DND-41 (cell line): ENCODE data around the gene RFPL1.
"Not testable (repeated sequence)": the region's sequence is repeated elsewhere in the genome, so short reads cannot be mapped to it uniquely, and the experiment has no call there.

Experiments used
- ATAC-seq: fragments of 200-7000 bp; cut with Tn5 transposase; 3 replicates; pipeline ENCODE4 v1.9.1; 2021; ENCODE audit warnings: low read depth; ENCODE audit not compliant: insufficient read depth
- DNase-seq: peaks from one replicate; pipeline ENCODE4 v3.0.0-alpha.2; 2020
- H2AFZ ChIP-seq: 2 replicates; pipeline ENCODE4 v1.6.0; 2012; ENCODE audit warnings: low read depth, low read length
- H3K27ac ChIP-seq: 2 replicates; pipeline ENCODE4 v1.5.1; 2012; ENCODE audit warnings: low read length, inconsistent platforms
- H3K27me3 ChIP-seq: fragments of 200-600 bp; sonication (generic); 2 replicates; pipeline ENCODE4 v1.6.0; 2012; ENCODE audit warnings: low read length, mild to moderate bottlenecking, inconsistent platforms; ENCODE audit not compliant: insufficient read depth, poor library complexity
- H3K36me3 ChIP-seq: 2 replicates; pipeline ENCODE4 v1.5.1; 2012; ENCODE audit warnings: low read length, inconsistent platforms; ENCODE audit not compliant: insufficient read depth
- H3K4me1 ChIP-seq: 2 replicates; pipeline ENCODE4 v1.5.1; 2012; ENCODE audit warnings: mild to moderate bottlenecking, low read length; ENCODE audit not compliant: insufficient read depth
- H3K4me2 ChIP-seq: 2 replicates; pipeline ENCODE4 v1.6.0; 2012; ENCODE audit warnings: mild to moderate bottlenecking, moderate library complexity, low read length, inconsistent platforms; ENCODE audit not compliant: insufficient read depth
- H3K4me3 ChIP-seq, 2 experiments: fragments of 200-600 bp in 1 of 2; shearing (Covaris generic) in 1 of 2; 2 replicates each; pipeline ENCODE4 v1.5.1; 2012 to 2016; ENCODE audit warnings: inconsistent platforms in 2 of 2, low read length in 2 of 2, mild to moderate bottlenecking in 2 of 2, low read depth in 1 of 2, moderate library complexity in 1 of 2
- H3K79me2 ChIP-seq: 2 replicates; pipeline ENCODE4 v1.6.0; 2012; ENCODE audit warnings: low read length, inconsistent platforms; ENCODE audit not compliant: insufficient read depth
- H3K9ac ChIP-seq: 2 replicates; pipeline ENCODE4 v1.6.0; 2012; ENCODE audit warnings: low read depth, mild to moderate bottlenecking, inconsistent platforms, low read length, moderate library complexity
- H3K9me3 ChIP-seq: 2 replicates; pipeline ENCODE4 v1.5.1; 2012; ENCODE audit warnings: low read length, moderate library complexity, mild to moderate bottlenecking, inconsistent platforms; ENCODE audit not compliant: insufficient read depth, severe bottlenecking
- H4K20me1 ChIP-seq: 2 replicates; pipeline ENCODE4 v1.6.0; 2012; ENCODE audit warnings: low read length; ENCODE audit not compliant: insufficient read depth
- EZH2 ChIP-seq: IDR thresholded peaks from 3 replicates; pipeline ENCODE4 v1.6.1; 2012; ENCODE audit warnings: borderline replicate concordance, low read depth, mild to moderate bottlenecking, moderate library complexity, low read length, inconsistent platforms; ENCODE audit not compliant: severe bottlenecking
- TF ChIP-seq, protein P1 (sequence below): IDR thresholded peaks from 2 replicates; pipeline ENCODE4 v1.5.1; 2012; ENCODE audit warnings: borderline replicate concordance, low read length, moderate library complexity, mild to moderate bottlenecking; ENCODE audit not compliant: poor library complexity, severe bottlenecking; ENCODE audit errors: extremely low read depth

The RFPL1 gene

DNA sequence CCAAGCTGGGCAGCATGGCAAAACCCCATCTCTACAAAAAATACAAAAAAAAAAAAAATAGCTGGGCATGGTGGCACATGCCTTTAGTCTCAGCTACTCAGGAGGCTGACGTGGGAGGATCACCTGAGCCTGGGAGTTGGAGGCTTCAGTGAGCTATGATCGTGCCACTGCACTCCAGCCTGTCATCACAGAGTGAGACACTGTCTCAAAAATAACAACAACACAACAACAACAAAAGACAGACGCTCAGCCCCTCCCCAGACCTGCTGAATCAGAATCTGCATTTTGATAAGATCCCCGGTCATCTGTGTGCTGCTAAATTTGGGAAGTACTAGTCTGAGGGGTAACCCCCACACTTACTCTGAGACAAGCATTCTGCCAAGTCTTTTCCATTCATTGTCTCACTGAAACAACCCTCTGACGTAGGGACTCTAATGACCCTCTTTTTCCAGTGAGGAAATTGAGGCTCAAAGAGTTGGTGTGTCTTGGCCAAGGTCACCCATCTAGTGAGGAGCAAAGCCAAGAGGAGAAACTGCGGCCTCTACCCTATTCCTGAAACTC lies 49.1 kb downstream of the RFPL1 start:
- no peak overlapping the region for H2AFZ ChIP-seq
- ATAC-seq (no peak), DNase-seq (no peak)
- H3K79me2 ChIP-seq: no peaks in the 10 kb centered on the region
- H3K4me2 ChIP-seq: no peak overlapping the region
- no peak overlapping the region for H3K27ac ChIP-seq
- no peaks in the 10 kb centered on the region for H3K4me1 ChIP-seq
- H3K4me3 ChIP-seq: no peak overlapping the region
- H4K20me1 ChIP-seq: peaks cover under 1% of the 10 kb centered on the region; the same call in 1 of the 2 replicates
- no peak overlapping the region for H3K9ac ChIP-seq
- no peaks in the 10 kb centered on the region for H3K36me3 ChIP-seq
- H3K9me3 ChIP-seq: no peaks in the 10 kb centered on the region
- H3K27me3 ChIP-seq: no peaks in the 10 kb centered on the region
- no peak for TF ChIP-seq EZH2
- TF ChIP-seq, protein P1, sequence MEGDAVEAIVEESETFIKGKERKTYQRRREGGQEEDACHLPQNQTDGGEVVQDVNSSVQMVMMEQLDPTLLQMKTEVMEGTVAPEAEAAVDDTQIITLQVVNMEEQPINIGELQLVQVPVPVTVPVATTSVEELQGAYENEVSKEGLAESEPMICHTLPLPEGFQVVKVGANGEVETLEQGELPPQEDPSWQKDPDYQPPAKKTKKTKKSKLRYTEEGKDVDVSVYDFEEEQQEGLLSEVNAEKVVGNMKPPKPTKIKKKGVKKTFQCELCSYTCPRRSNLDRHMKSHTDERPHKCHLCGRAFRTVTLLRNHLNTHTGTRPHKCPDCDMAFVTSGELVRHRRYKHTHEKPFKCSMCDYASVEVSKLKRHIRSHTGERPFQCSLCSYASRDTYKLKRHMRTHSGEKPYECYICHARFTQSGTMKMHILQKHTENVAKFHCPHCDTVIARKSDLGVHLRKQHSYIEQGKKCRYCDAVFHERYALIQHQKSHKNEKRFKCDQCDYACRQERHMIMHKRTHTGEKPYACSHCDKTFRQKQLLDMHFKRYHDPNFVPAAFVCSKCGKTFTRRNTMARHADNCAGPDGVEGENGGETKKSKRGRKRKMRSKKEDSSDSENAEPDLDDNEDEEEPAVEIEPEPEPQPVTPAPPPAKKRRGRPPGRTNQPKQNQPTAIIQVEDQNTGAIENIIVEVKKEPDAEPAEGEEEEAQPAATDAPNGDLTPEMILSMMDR: no peak

DNA sequence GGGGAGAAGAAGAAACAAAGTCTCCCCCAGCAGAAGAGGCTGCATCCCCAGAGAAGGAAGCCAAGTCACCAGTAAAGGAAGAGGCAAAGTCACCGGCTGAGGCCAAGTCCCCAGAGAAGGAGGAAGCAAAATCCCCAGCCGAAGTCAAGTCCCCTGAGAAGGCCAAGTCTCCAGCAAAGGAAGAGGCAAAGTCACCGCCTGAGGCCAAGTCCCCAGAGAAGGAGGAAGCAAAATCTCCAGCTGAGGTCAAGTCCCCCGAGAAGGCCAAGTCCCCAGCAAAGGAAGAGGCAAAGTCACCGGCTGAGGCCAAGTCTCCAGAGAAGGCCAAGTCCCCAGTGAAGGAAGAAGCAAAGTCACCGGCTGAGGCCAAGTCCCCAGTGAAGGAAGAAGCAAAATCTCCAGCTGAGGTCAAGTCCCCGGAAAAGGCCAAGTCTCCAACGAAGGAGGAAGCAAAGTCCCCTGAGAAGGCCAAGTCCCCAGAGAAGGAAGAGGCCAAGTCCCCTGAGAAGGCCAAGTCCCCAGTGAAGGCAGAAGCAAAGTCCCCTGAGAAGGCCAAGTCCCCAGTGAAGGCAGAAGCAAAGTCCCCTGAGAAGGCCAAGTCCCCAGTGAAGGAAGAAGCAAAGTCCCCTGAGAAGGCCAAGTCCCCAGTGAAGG lies 50.9 kb downstream of the RFPL1 start:
- not testable (repeated sequence) for DNase-seq

DNA sequence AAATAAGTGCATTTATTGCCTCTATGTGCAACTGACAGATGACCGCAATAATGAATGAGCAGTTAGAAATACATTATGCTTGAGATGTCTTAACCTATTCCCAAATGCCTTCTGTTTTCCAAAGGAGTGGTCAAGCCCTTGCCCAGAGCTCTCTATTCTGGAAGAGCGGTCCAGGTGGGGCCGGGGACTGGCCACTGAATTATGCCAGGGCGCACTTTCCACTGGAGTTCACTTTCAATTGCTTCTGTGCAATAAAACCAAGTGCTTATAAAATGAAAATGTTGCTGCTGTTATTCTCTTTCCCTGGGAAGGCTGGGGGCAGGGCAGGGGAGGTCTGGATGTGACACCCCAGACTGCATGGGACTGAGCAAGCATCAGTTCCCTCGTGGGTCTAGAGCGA lies 52.6 kb downstream of the RFPL1 start:
- H2AFZ ChIP-seq: no peak overlapping the region
- H3K4me1 ChIP-seq: no peaks in the 10 kb centered on the region
- no peaks in the 10 kb centered on the region for H3K27me3 ChIP-seq
- ATAC-seq (no peak), DNase-seq (no peak)
- H4K20me1 ChIP-seq: no peaks in the 10 kb centered on the region
- H3K4me3 ChIP-seq: no peak overlapping the region
- no peak overlapping the region for H3K4me2 ChIP-seq
- no peak overlapping the region for H3K27ac ChIP-seq
- no peak overlapping the region for H3K9ac ChIP-seq
- H3K9me3 ChIP-seq: peaks cover 5% of the 10 kb centered on the region
- TF ChIP-seq EZH2: no peak
- TF ChIP-seq, protein P1: no peak
- no peaks in the 10 kb centered on the region for H3K79me2 ChIP-seq
- no peaks in the 10 kb centered on the region for H3K36me3 ChIP-seq

More for the DNA sequence above, 50.9 kb downstream of the RFPL1 start:
- not testable (repeated sequence) for ATAC-seq, H4K20me1 ChIP-seq, H3K4me3 ChIP-seq, H3K9ac ChIP-seq, H3K79me2 ChIP-seq, H3K9me3 ChIP-seq, H3K27me3 ChIP-seq, H3K4me2 ChIP-seq, H2AFZ ChIP-seq, H3K4me1 ChIP-seq, H3K36me3 ChIP-seq, H3K27ac ChIP-seq
